B cell (primary cell): Measurements from ENCODE around the gene ZNF81. TPM values are rescaled to one million over a fixed set of nuclear protein-coding genes. Genes with fewer than 3 reads are reported as not detected.

ENCODE experiments used
- ATAC-seq: fragments of 200-7000 bp; cut with Tn5 transposase; one replicate; pipeline ENCODE4 v1.10.0; 2021; ENCODE audit warnings: low read depth, mild to moderate bottlenecking, moderate number of reproducible peaks, moderate library complexity
- CTCF ChIA-PET: fragments of 350-600 bp; sonication (Branson Sonifier 250); formaldehyde crosslinking; loops from one replicate; lab custom pipeline; 2021; ENCODE audit warnings: antibody characterized with exemption, inconsistent platforms; lab: Charles Lee
- POLR2A ChIA-PET: fragments of 350-600 bp; sonication (Branson Sonifier 250); formaldehyde crosslinking; loops from one replicate; lab custom pipeline; 2021; ENCODE audit warnings: antibody characterized with exemption; lab: Charles Lee
- DNase-seq: peaks from one replicate; pipeline ENCODE4 v3.0.0; 2013
- H2AFZ ChIP-seq: 2 replicates; pipeline ENCODE4 v1.6.1; 2012; ENCODE audit warnings: mild to moderate bottlenecking, low read depth, low read length; ENCODE audit not compliant: insufficient read depth, poor library complexity, severe bottlenecking
- H3K27ac ChIP-seq, 2 donors: 1 replicate in 1 of 2; 2 replicates in 1 of 2; pipeline ENCODE4 v1.5.1; 2012 to 2013; ENCODE audit warnings: low read length in 2 of 2, mild to moderate bottlenecking in 2 of 2, moderate library complexity in 1 of 2
- H3K27me3 ChIP-seq, 4 experiments: fragments of 200-600 bp in 1 of 4; sonication (generic) in 1 of 4; replicated peaks in 1 of 4; 1 replicate in 2 of 4; 2 replicates in 2 of 4; pipeline versions ENCODE4 v1.6.1 to v1.7.0; 2013 to 2016; ENCODE audit warnings: low read length in 3 of 4, mild to moderate bottlenecking in 2 of 4, mixed read lengths in 1 of 4, moderate library complexity in 1 of 4; ENCODE audit not compliant: insufficient read depth in 4 of 4, control insufficient read depth in 3 of 4; ENCODE audit errors: control extremely low read depth in 1 of 4
- H3K36me3 ChIP-seq, 2 experiments: replicated peaks in 1 of 2; 1 replicate in 1 of 2; 2 replicates in 1 of 2; pipeline versions ENCODE4 v1.6.1 to v1.7.1; 2013; ENCODE audit warnings: low read length in 1 of 2; ENCODE audit not compliant: insufficient read depth in 2 of 2, control insufficient read depth in 1 of 2; ENCODE audit errors: control extremely low read depth in 1 of 2, extremely low read depth in 1 of 2
- H3K4me1 ChIP-seq, 2 donors: fragments of 200-600 bp in 1 of 2; sonication (generic) in 1 of 2; 1 replicate in 1 of 2; 2 replicates in 1 of 2; pipeline versions ENCODE4 v1.5.1 to v1.6.1; 2013 to 2017; ENCODE audit warnings: low read length in 2 of 2; ENCODE audit not compliant: control insufficient read depth in 2 of 2, insufficient read depth in 2 of 2
- H3K4me2 ChIP-seq: replicated peaks from 2 replicates; pipeline ENCODE3; 2012; ENCODE audit warnings: mild to moderate bottlenecking, low read depth, low read length; ENCODE audit not compliant: poor library complexity, severe bottlenecking
- H3K4me3 ChIP-seq, 5 experiments: fragments of 200-600 bp in 1 of 5; sonication (generic) in 1 of 5; 1 replicate in 3 of 5; 2 replicates in 2 of 5; pipeline versions ENCODE4 v1.5.1 to v1.7.0; 2011 to 2016; ENCODE audit warnings: low read length in 4 of 5, mild to moderate bottlenecking in 4 of 5, low read depth in 2 of 5, control low read depth in 1 of 5, moderate library complexity in 1 of 5; ENCODE audit not compliant: insufficient read depth in 1 of 5; ENCODE audit errors: control extremely low read depth in 1 of 5, extremely low read depth in 1 of 5
- H3K79me2 ChIP-seq: fragments of 200-600 bp; sonication (generic); one replicate; pipeline ENCODE4 v1.6.0; 2016; ENCODE audit warnings: low read length; ENCODE audit not compliant: control insufficient read depth, insufficient read depth
- H3K9ac ChIP-seq: fragments of 200-600 bp; sonication (generic); 2 replicates; pipeline ENCODE4 v1.6.1; 2017; ENCODE audit warnings: mild to moderate bottlenecking, low read length, moderate library complexity
- H3K9me3 ChIP-seq, 3 donors: one replicate each; pipeline versions ENCODE4 v1.6.1 to v1.7.1; 2013; ENCODE audit warnings: low read length in 2 of 3; ENCODE audit not compliant: control insufficient read depth in 2 of 3, insufficient read depth in 1 of 3; ENCODE audit errors: control extremely low read depth in 1 of 3
- H4K20me1 ChIP-seq: 2 replicates; pipeline ENCODE4 v1.6.0; 2012; ENCODE audit warnings: mild to moderate bottlenecking, low read length; ENCODE audit not compliant: insufficient read depth, control insufficient read depth, poor library complexity, severe bottlenecking
- H3K27ac Mint-ChIP-seq: one replicate; pipeline ENCODE4 v1.8.0; 2021; ENCODE audit warnings: mixed read lengths
- H3K27me3 Mint-ChIP-seq: one replicate; pipeline ENCODE4 v1.8.0; 2021; ENCODE audit warnings: mixed read lengths
- H3K4me1 Mint-ChIP-seq: one replicate; pipeline ENCODE4 v1.8.0; 2021; ENCODE audit warnings: mixed read lengths
- H3K4me3 Mint-ChIP-seq: one replicate; pipeline ENCODE4 v1.8.0; 2021; ENCODE audit warnings: mixed read lengths
- H3K9me3 Mint-ChIP-seq: one replicate; pipeline ENCODE4 v1.8.0; 2022; ENCODE audit warnings: mixed read lengths; ENCODE audit not compliant: insufficient read depth
- EZH2 ChIP-seq: IDR thresholded peaks from 2 replicates; pipeline ENCODE4 v1.6.1; 2012; ENCODE audit warnings: borderline replicate concordance, low read depth, mild to moderate bottlenecking, moderate library complexity, low read length; ENCODE audit not compliant: insufficient read depth, poor library complexity, severe bottlenecking
- WGBS: methylation state at CpG from one replicate; pipeline ENCODE4 v1.1.5; 2013; ENCODE audit warnings: missing lambda C conversion rate; ENCODE audit not compliant: insufficient coverage; 5-methylcytosine and 5-hydroxymethylcytosine counted together
- intact Hi-C: fragments of 100-400 bp; cut with micrococcal nuclease; formaldehyde crosslinking; loops from one replicate; pipeline ENCODE4 v1.10.0; 2022
- polyA plus RNA-seq: library from polyadenylated mRNA; depleted of rRNA; stranded (reverse); fragments of >200 nt; gene quantifications from 2 replicates; pipeline ENCODE4 v1.2.3, GENCODE V29; 2012
- total RNA-seq, 2 donors: library from RNA; stranded (reverse); fragments of 120-200 nt in 1 of 2; gene quantifications; 1 replicate in 1 of 2; 2 replicates in 1 of 2; pipeline versions ENCODE4 v1.2.3 to v1.2.4, GENCODE V29; 2013 to 2022
- TF ChIP-seq, protein P1 (sequence below): fragments of 200-600 bp; IDR thresholded peaks from one replicate; pipeline ENCODE4 v1.8.0; 2022; ENCODE audit warnings: antibody characterized with exemption, mild to moderate bottlenecking

Gene ZNF81
- total and polyA plus RNA-seq, 2 donors (not counting 1 experiment from before 2014, with no cell fraction given) = 3.5 to 17.7 TPM

DNA sequence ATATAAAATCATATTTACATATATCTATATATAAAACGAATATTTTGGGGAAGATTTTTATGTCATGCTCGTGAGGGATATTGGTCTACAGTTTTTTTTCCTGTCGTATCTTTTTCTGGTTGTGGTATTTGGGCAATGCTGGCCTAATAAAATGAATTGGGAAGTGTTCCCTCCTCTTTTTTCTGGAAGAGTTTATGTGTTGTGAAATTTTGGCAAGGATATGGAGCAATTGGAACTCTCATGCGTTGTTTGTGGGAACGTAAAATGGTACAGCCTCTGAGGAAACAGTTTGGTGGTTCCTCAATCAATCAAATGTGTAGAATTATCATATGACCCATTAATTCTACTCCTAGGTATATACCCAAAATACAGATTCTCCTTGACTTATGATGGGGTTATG is 97.2 kb downstream of the ZNF81 start:
- H3K9ac ChIP-seq = no peak overlapping the region
- H3K79me2 ChIP-seq = no peaks in the 10 kb centered on the region
- intact Hi-C loops = no loop called here
- ChIA-PET POLR2A (no interaction called here), CTCF (no interaction called here)
- peaks cover 0 to 5% of the 10 kb centered on the region in 2 donors for H3K4me1 ChIP-seq
- H3K27ac Mint-ChIP-seq = no peak overlapping the region
- no peak for ATAC-seq
- no peaks in the 10 kb centered on the region for H4K20me1 ChIP-seq
- H3K27ac ChIP-seq = no peak overlapping the region
- H3K36me3 ChIP-seq = no peaks in the 10 kb centered on the region
- H3K4me3 ChIP-seq = no peak overlapping the region
- H2AFZ ChIP-seq = no peak overlapping the region
- no peak overlapping the region for H3K4me3 Mint-ChIP-seq
- H3K9me3 ChIP-seq = no peaks in the 10 kb centered on the region
- H3K9me3 Mint-ChIP-seq = no peaks in the 10 kb centered on the region
- no CpG with 5 or more reads among the region's 5 CpGs for WGBS
- H3K4me2 ChIP-seq = no peak overlapping the region
- no peaks in the 10 kb centered on the region for H3K27me3 Mint-ChIP-seq
- TF ChIP-seq, protein P1, sequence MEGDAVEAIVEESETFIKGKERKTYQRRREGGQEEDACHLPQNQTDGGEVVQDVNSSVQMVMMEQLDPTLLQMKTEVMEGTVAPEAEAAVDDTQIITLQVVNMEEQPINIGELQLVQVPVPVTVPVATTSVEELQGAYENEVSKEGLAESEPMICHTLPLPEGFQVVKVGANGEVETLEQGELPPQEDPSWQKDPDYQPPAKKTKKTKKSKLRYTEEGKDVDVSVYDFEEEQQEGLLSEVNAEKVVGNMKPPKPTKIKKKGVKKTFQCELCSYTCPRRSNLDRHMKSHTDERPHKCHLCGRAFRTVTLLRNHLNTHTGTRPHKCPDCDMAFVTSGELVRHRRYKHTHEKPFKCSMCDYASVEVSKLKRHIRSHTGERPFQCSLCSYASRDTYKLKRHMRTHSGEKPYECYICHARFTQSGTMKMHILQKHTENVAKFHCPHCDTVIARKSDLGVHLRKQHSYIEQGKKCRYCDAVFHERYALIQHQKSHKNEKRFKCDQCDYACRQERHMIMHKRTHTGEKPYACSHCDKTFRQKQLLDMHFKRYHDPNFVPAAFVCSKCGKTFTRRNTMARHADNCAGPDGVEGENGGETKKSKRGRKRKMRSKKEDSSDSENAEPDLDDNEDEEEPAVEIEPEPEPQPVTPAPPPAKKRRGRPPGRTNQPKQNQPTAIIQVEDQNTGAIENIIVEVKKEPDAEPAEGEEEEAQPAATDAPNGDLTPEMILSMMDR = no peak
- no peak for TF ChIP-seq EZH2
- no peaks in the 10 kb centered on the region for H3K27me3 ChIP-seq
- H3K4me1 Mint-ChIP-seq = peaks cover 10% of the 10 kb centered on the region
- DNase-seq = no peak

- Histone ChIP-seq H3K9ac (peak overlapping the region; percentile 57), H3K4me2 (peak overlapping the region; percentile 64), H3K27ac (peak overlapping the region in 1 of 2 donors; percentile 61), H3K9me3 (no peaks in the 10 kb centered on the region), H4K20me1 (no peaks in the 10 kb centered on the region), H2AFZ (peak overlapping the region; percentile 76), H3K4me1 (peaks cover 0 to 5% of the 10 kb centered on the region in 2 donors), H3K36me3 (no peaks in the 10 kb centered on the region), H3K79me2 (no peaks in the 10 kb centered on the region), H3K27me3 (no peaks in the 10 kb centered on the region), H3K4me3 (peak overlapping the region in 4 of 5 experiments; percentile 26 to 62 (median 42))
- Mint-ChIP-seq H3K4me1 (peaks cover 10% of the 10 kb centered on the region), H3K9me3 (no peaks in the 10 kb centered on the region), H3K4me3 (peak overlapping the region; percentile 90), H3K27me3 (no peaks in the 10 kb centered on the region), H3K27ac (peak overlapping the region; percentile 60)
- ATAC-seq (peak; percentile 31), DNase-seq (peak; percentile 55)
- TF ChIP-seq, protein P1 = no peak
- no peak for TF ChIP-seq EZH2
- intact Hi-C loops = no loop called here
- 0% methylated on average over 2 of the region's 15 CpGs for WGBS
- POLR2A ChIA-PET = interaction anchor here (0.7 kb wide), 1 partner anchor 1106 kb away, joined by 6 read pairs; no protein-coding TSS in a partner anchor
- CTCF ChIA-PET = no interaction called here
Observed at GRCh38 chrX:47936224-47936939, 99.7 kb downstream of the ZNF81 start.
